HG03175 (cell line): ENCODE data around the gene LIMS1.
"Not testable (repeated sequence)": the region's sequence is repeated elsewhere in the genome, so short reads cannot be mapped to it uniquely, and the experiment has no call there.

Experiments used
- ATAC-seq: cut with Tn5 transposase; IDR thresholded peaks from one replicate; pipeline ENCODE4 v1.9.1; 2021; ENCODE audit warnings: mild to moderate bottlenecking, moderate library complexity; ENCODE audit not compliant: unreplicated experiment

Gene LIMS1

DNA sequence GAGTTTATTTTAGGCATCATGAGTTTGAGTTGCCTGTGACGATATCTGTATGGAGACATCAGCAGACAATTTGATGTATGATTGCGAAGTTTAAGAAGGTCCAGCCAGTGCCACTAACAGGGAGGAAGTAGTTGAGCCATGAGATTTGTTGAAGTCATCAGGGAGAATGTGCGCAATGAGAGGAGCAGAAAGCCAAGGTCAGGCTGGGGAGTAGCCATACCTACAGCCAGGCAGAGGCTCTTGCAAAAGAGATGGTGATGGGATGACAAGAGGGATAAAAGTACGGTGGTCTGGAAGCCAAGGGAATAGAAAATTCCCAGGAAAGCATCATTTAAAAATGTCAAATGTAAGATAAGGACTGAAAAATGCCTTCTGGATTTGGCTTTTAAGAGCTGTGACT is 51.2 kb downstream of the LIMS1 start:
- ATAC-seq = no peak

DNA sequence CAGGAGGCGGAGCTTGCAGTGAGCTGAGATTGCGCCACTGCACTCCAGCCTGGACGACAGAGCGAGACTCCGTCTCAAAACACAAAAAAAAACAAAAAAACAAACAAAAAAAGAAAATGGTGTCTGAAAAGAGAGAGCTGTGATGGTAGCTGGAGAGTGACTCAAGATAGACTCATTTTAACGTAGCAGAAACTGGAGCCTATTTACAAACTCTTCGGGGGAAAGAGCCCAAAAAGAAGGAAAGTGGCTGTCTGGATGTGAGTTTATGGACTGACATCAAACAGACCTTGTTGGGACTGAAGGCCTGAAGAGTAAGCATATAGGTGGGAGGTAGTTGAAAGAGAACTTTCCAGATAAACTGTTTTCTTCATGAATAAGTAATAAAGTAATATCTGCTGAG is 51.8 kb downstream of the LIMS1 start:
- ATAC-seq = no peak

DNA sequence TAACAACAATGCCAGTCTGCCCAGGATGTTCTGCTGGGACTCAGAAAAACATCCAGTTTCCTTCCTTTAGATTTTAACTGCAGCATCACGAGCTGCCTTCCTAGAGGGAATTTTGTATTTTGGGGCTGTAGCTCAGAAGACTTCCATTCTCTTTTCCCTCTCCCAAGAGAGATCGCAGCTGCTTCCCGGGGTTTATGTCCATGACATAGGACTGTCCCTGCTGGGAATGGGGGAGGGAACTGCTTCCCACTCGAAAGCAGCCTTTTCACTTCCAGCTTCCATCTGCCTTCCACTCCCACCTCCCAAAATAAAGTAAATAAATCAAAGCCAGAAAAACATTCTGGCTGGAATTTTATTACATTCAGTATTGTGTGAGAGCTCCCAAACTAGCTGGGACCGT is 52.4 kb downstream of the LIMS1 start:
- ATAC-seq = no peak

DNA sequence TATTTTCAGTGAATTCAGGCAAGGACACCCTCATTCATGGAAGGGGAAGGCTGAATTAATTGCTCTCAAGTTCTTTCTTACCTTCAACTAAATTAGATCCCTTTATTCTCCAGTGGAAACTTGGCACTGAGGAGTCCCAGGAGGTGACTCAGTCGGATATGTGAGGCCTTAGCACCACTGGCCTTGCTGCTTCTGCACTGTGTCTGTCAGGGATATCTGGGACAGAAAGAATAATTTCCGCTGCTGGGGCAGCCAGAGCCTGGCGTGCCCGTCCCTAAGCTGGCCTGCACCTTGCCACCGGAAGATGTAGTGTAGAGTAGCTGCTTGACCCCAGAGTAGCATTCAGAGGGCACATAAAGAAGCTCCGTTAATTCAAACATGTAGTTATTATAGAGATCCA is 53.4 kb downstream of the LIMS1 start:
- ATAC-seq = no peak

DNA sequence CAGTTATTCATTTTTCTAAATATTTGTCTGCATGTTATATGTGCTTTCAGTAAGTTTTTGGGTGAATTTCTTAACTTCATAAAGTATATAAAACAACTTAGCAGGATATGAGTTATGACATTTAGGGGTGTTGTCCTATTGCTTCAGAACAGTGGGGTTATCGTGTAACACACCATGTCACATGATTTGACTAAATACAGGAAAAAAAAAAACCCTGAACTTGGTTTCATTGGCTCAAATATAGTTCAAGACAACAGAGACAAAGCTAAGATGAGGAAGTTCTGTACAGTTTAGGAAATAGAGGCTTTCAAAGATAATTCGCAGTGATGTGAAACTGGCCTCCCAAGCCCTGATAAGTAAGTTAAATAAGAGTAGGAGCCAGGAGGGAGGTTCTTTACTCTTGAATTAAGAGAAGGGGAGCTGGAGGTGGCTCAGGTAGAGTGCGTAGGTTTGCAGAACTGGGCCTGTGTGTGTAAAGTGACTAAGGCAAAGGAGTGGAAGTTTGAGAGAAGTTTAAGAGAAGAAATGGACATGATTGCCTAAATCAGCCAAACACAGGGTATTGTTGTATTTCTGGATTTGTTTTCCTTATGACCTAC is 53.9 kb downstream of the LIMS1 start:
- ATAC-seq = no peak

DNA sequence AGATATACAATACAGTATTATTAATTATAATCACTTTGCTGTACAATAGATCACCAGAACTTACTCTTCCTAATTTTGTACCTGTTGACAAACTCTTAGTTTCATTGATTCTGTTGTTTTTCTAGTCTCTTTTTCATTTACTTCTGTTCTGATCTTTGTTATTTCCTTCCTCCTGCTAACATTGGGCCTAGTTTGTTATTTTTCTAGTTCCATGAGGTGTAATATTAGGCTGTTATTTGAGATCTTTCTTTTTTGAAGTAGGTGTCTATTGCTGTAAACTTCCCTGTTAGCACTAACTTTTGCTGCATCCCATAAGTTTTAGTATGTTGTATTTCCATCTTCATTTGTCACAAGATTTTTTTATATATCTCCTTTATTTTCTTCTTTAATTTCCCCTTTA is 55.1 kb downstream of the LIMS1 start:
- no peak for ATAC-seq

DNA sequence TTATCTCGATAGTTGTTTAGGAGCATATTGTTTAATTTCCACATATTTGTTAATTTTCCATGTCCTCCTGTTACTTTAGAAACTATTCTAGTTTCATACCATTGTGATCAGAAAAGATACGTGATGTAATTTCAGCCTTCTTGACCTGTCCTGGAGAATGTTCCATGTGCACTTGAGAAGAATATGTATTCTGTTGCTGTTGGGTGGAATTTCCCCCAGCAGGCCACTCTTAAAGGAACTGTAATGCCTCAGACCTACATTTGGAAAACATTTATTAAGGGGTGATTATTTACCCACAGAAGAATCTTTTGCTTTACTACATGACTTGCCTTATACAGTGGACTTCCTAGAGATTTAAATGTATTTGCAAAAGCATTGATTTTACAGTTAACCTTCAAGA is 55.5 kb downstream of the LIMS1 start:
- no peak for ATAC-seq

DNA sequence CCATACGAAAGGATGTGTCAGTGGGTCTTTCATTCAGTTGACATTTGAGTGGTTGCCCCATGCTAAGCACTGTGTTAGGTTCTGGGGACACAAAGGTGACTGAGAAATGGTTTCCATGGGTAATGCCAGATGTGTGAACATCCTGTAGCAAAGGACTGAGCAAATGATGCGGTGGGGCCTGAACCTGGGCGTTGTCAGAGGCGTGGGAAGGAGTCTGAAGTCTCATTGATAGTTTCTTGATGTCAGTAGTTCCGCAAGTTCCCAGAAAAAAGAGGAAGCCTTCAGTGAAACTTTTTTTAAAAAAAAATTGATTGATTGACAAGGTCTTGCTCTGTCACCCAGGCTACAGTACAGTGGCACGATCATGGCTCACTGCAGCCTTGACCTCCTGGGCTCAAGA is 56.9 kb downstream of the LIMS1 start:
- peak; percentile 73 for ATAC-seq

DNA sequence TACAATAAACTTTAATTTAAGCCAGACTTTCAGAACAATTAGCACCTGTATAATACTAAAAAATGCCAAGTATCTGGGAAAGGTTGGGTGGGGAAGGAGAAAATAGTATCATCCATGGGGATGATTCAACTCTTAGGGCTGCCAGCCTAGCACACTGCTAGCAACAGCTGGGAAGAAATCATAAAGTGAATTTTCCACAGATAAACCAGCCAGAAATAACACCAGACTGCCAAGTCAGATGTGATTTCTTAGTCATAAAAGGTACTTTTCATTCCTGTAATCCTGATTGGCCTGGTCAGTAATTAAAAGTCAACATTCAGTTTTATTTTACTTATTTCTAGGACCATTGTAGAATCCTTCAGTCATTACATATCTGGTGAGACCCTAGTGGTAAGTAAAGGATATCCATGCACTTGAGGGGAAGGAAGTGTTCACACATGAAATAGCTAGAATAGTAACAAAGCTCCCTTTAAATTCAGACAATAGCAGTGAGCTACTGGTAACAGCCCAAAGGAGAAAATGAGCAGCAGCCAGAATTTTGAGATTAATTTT is 59.4 kb downstream of the LIMS1 start:
- ATAC-seq = peak; percentile 2

DNA sequence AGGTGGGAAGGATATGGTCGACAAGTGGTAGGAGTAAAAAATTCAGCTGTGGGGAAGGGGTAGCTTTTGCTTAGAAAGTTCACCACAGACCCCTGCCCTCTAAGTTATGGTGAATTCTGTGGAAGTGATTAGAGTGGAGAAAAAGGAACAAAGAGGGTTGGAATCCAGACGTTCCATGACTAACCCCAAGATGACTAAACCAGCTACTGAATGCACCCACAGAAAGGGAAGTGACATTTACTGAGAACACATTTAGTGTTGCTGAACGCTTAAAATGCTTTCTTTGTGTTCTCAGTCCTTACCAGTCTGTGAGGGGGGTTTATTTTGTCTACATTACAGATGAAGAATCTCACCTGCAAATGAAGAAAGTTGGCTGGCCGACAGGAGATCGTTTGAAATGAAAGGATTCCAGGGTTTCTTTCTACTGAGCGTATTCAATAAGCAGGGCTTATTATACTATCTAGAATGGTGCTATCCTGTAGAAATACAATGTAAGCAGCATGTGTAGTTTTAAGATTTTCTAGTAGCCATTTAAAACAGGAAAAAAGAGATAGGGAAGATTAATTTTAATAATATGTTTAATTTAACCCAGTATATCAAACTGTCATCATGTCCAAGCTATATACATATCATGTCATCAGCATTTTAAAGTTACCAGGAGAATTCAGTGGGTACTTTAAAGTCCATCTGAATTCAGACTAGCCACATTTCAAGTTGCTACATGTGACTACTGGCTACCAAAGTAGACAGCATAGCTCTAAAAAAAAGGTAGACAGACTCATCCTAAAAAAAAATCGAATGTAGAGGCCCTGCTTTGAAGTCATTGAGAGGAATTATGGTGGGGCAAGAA is 60.1 kb downstream of the LIMS1 start:
- peak; percentile 82 for ATAC-seq

DNA sequence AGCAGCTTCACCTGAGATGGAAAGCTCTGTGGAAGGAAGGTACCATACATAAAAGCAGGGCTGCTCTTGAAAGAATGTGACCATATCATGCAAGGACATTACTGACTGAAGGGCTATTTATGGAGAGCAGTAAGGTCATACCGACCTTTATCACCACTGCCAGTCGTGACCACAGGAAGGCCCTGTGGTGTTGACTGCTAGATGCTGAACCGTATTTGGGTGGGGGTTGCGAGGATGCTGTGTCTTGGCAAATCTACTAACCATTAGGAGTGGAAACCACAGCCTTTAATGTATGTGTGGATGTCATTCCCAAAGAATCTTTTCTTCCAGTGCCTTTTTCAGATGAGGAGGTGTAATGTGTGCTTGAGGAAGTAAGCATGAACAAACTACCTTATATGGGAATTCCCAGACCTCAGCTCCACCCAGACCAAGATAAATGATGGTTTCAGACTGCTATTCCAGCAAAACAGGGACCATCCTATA is 60.8 kb downstream of the LIMS1 start:
- ATAC-seq = peak; percentile 57

DNA sequence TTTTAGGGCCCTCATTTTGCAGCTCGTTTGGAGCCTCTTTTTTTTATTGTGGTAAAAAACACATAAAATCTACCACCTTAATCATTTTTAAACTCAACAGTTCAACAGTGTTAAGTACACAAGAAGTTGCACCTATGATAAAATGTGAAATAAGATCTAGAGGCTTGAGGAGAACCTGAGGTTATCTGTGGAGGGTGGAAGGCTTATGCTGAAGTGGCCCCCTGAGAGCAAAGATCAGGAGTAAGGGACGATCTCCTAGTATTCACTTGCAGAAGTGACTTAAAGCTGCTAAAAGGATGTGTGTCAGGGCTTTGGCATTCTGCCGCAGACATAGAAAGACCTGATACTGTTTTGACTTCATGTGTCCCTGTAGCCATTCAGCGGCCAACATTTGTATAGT is 61.5 kb downstream of the LIMS1 start:
- not testable (repeated sequence) for ATAC-seq

DNA sequence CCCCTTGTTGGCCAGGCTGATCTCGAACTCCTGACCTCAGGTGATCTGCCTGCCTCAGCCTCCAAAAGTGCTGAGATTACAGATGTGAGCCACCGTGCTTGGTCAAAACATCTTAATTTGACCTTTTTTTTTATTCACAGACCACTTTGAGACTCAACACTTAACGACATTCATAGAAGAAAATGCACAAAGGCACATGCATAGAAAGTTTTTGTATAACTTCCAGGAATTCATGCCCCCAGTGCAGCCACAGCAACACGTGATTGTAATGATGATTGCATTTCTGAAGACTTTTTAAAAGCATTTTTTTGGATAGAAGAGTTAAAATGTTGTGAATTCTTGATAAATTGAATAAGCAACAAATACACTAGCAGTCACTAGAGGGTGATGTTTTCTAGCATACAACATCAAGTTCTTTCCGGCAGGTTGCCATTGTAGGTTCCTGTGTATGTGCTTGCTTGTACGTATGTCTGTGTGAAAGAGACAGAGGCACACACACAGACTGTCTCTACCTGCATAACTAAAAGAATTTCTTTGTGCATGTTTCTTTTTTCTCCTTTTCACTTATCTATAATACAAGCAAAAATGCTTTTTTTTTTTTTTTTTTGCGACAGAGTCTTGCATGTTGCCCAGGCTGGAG is 63.0 kb downstream of the LIMS1 start:
- not testable (repeated sequence) for ATAC-seq

DNA sequence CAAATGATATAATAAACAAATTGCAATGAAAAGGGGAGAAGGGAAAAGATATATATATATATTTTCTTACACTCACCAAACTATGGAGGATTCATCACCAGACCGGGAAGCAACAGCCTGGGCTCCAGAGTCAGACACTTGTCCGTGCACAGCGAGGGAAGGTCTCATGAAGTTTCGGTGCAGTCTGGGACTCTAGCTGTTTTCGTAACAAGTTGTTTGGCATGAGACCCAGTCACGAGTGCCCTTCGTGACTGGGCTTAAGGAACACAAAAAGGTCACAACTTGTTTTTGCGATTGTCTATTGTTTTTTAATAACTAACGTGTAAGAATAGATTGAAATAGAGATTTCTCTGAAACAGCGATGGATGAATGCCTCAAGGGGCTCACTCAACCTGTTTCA is 66.9 kb downstream of the LIMS1 start:
- ATAC-seq = not testable (repeated sequence)

DNA sequence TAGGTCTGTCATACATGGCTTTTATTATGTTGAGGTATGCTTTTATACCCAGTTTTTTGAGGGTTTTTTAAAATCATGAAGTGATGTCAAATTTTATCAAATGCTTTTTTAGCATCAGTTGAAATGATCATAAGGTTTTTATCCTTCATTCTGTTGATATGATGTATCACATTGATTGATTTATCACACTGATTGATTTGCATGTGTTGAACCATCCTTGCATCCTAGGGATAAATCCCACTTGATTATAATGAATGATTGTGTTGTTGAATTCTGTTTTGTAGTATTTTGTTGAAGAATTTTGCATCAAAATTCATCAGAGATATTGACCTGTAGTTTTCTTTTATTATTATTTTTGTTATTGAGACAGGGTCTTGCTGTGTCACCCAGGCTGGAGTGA is 68.2 kb downstream of the LIMS1 start:
- no peak for ATAC-seq

DNA sequence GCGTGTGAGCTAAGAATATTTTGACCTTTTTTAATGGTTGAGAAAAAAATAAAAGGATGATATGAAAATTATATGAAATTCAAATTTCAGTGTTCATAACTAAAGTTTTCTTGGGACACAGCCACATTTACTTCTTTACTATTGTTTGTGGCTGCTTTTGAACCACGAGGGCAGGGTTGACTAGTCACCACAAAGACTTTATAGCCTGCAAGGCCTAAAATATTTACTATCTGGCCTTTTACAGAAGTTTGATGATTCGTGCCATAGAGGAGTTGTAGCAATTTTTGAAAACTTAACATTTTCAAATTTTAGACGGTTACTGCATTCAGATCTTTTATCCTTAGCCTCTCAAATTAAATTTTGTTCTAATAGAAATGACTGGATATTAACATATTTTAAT is 69.9 kb downstream of the LIMS1 start:
- no peak for ATAC-seq

DNA sequence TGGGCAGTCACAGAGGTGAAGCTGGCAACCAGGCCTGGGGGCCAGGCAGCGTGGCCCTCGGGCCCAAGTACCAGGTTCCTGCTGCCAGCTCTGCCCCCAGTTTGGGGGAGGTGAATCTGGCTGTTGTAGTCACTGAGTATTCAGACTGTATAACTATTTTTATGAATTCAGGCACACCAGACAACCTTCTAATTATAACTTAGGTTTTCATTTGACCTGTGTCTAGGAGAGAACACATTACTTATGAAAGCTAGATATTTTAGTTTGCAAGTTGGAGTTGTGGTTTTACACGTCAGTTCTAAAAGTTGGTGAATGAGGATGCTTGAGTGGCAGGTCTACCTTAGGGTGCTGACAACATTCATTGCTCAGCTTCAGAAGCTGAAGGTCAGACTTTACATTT is 71.7 kb downstream of the LIMS1 start:
- peak; percentile 56 for ATAC-seq

DNA sequence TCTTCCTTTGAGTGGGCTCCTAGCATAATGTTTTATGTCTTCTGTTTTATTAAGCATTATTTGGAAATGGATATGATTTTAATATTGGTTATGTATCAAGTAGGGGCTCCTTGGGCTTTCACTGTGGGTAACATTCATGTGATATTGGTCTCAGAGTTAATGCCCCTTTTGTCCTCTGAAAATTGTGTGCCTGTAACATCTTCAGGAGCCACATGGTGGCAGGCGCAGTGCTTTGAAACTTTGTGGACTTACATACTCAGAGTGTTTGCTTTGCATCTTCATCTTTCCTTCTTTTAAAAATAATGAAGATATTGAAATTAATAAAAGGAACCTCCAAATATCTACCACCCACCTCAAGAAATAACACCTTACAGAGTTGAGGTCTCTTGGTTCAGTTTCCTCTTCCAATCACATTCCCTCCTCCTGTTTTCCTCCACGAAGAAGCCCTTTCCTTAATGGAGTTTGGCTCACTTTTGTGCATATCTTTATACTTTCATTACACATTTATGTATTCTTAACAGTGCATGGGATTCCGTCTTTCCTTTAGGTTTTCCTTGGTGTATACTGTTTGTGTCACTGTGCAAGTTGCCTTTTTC is 73.5 kb downstream of the LIMS1 start:
- no peak for ATAC-seq

DNA sequence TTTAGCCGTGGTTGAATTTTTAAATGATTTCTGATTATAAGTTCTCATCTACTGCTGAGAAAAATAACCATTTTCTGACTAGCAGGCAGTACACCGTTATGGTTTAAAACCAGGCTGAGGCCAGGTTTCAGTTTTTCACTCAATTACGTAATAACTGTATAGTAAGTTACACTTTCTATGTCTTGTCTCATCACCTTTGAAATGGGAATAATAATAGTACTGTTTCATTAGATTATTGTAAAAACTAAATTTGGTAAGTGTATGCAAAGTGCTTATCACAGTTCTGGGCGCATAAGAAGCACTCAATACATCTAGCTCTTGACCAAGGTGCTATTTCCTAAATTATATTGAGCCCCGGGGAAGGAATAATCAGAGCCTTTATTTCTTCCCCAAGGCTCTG is 76.8 kb downstream of the LIMS1 start:
- ATAC-seq = no peak

DNA sequence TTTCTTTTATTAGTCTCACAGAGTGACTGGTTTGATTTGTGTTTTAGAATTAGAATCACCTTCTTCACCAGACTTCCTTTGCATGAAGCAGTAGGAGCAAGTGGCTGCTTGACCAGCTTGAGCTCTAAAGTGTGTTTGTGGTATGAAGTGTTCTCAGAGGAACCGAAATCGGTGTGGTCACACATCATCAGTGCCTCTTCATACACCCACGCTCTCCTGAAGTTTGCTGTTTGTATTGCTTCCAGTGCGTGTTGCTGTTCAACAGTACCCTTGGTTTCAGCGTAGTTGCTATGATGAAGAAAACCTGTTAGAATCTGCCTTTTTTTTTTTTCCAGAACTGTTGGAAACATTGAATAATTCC is 77.9 kb downstream of the LIMS1 start:
- peak; percentile 78 for ATAC-seq

DNA sequence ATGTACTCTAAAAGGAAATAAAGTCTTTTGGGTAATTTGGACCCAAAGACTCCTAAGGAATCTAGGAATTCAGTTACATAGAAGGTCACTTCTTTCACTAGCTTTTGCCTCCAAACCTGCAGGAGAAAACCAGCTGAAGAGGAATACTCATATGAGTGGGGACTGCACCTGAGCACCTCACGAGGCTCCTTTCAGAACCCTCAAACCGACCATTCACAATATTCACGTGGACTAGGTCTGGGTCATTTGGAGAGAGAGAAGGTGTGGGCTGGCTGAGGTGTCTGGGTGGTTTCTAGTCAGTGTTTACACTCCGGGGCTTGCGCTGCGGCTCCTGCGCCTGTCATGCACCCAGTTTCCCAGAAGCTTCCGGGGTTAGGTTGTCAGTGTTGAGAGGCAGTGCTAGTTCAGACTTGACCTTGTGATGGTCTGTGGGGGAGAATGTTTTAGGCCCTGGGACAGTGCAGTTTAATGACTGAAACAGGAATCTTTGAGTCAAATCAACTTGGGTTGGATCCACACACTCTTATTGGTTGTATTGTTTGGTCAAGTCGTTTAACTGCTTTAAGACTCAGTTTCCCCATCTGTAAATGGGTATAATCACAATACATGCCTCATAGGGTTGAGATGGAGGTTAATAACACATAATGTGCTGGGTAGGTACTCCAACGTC is 78.4 kb downstream of the LIMS1 start:
- peak; percentile 81 for ATAC-seq
